K562 (cell line): ENCODE data around the gene FERMT3. TPM values are rescaled to one million over a fixed set of nuclear protein-coding genes. Genes with fewer than 3 reads are reported as not detected.

Experiments
- E2F6 ChIP-seq, 2 experiments: IDR thresholded peaks; 2 replicates each; pipeline ENCODE4 v1.6.1; 2011; ENCODE audit warnings: borderline replicate concordance in 1 of 2, control low read depth in 1 of 2, low read depth in 1 of 2, low read length in 1 of 2, mild to moderate bottlenecking in 1 of 2, mixed read lengths in 1 of 2, moderate library complexity in 1 of 2; ENCODE audit not compliant: insufficient read depth in 1 of 2, insufficient read length in 1 of 2, poor library complexity in 1 of 2, severe bottlenecking in 1 of 2; ENCODE audit errors: extremely low read depth in 1 of 2
- KAT8 ChIP-seq: fragments of 450-650 bp; IDR thresholded peaks from 2 replicates; pipeline ENCODE4 v1.6.1; 2016; ENCODE audit warnings: low read depth, mild to moderate bottlenecking
- KLF13 ChIP-seq: fragments of 450-650 bp; IDR thresholded peaks from 2 replicates; pipeline ENCODE4 v1.6.1; 2016; ENCODE audit warnings: missing genetic modification characterization, low read depth, mild to moderate bottlenecking, missing compliant biosample characterization, moderate library complexity, borderline replicate concordance
- MAZ ChIP-seq, 2 experiments: fragments of 450-650 bp in 1 of 2; sonication (generic) in 1 of 2; formaldehyde crosslinking; IDR thresholded peaks in 1 of 2; conservative IDR thresholded peaks in 1 of 2; 2 replicates each; pipeline versions ENCODE4 v1.4.0 to v1.5.0; 2020; ENCODE audit warnings: mild to moderate bottlenecking in 1 of 2, missing genetic modification reagents in 1 of 2
- MCM2 ChIP-seq: fragments of 450-650 bp; IDR thresholded peaks from 2 replicates; pipeline ENCODE4 v1.6.1; 2017; ENCODE audit warnings: low read depth, mild to moderate bottlenecking
- NR1H2 ChIP-seq: sonication (generic); formaldehyde crosslinking; IDR thresholded peaks from 2 replicates; pipeline ENCODE4 v1.4.0; 2020; ENCODE audit warnings: mild to moderate bottlenecking, missing genetic modification reagents
- NRF1 ChIP-seq, 2 experiments: fragments of 450-650 bp; IDR thresholded peaks in 1 of 2; conservative IDR thresholded peaks in 1 of 2; 2 replicates each; pipeline ENCODE4 v1.6.1; 2014; ENCODE audit warnings: mild to moderate bottlenecking in 2 of 2
- PHB ChIP-seq: fragments of 250-450 bp; sonication (Bioruptor Pico); IDR thresholded peaks from 2 replicates; pipeline ENCODE4 v1.5.0; 2021
- POLR3A ChIP-seq: IDR thresholded peaks from 2 replicates; pipeline ENCODE4 v1.6.1; 2011; ENCODE audit warnings: borderline replicate concordance, mild to moderate bottlenecking, moderate library complexity; ENCODE audit not compliant: insufficient read length, insufficient read depth; ENCODE audit errors: extremely low read depth
- SMAD4 ChIP-seq: fragments of 250-450 bp; sonication (Bioruptor Pico); conservative IDR thresholded peaks from 2 replicates; pipeline ENCODE4 v1.8.0; 2021; ENCODE audit warnings: inconsistent platforms, mild to moderate bottlenecking, moderate library complexity
- TSC22D4 ChIP-seq: fragments of 450-650 bp; IDR thresholded peaks from 2 replicates; pipeline ENCODE4 v1.6.1; 2016; ENCODE audit warnings: missing genetic modification characterization, missing biosample characterization, control low read depth
- ZBTB7A ChIP-seq: IDR thresholded peaks from 2 replicates; pipeline ENCODE4 v1.6.1; 2011; ENCODE audit warnings: low read depth, mild to moderate bottlenecking, low read length, moderate library complexity, borderline replicate concordance; ENCODE audit not compliant: control insufficient read depth
- ZFP36 ChIP-seq: fragments of 150-350 bp; IDR thresholded peaks from 2 replicates; pipeline ENCODE4 v1.6.1; 2018; ENCODE audit warnings: low read length, low read depth; ENCODE audit not compliant: partially characterized antibody
- ZKSCAN1 ChIP-seq: fragments of 150-350 bp; IDR thresholded peaks from 2 replicates; pipeline ENCODE4 v1.6.1; 2016; ENCODE audit warnings: low read depth, low read length
- ZNF239 ChIP-seq: fragments of 250-450 bp; sonication (Bioruptor Pico); IDR thresholded peaks from 2 replicates; pipeline ENCODE4 v1.4.0; 2020; ENCODE audit warnings: mild to moderate bottlenecking
- ZNF695 ChIP-seq: fragments of 450-650 bp; formaldehyde crosslinking; IDR thresholded peaks from 2 replicates; pipeline ENCODE4 v1.4.0; 2020; ENCODE audit warnings: mild to moderate bottlenecking, moderate library complexity
- ZNF696 ChIP-seq: fragments of 250-450 bp; sonication (Bioruptor Pico); conservative IDR thresholded peaks from 2 replicates; pipeline ENCODE4 v1.4.0; 2020; ENCODE audit warnings: mild to moderate bottlenecking, moderate library complexity
- ZNF785 ChIP-seq: fragments of 250-450 bp; sonication (Bioruptor Pico); IDR thresholded peaks from 2 replicates; pipeline ENCODE4 v1.4.0; 2020; ENCODE audit warnings: mild to moderate bottlenecking
- ZSCAN29 ChIP-seq: fragments of 450-650 bp; IDR thresholded peaks from 2 replicates; pipeline ENCODE4 v1.6.1; 2017
- polyA plus RNA-seq, 8 experiments: library from polyadenylated mRNA; depleted of rRNA in 4 of 8; stranded (reverse) in 5 of 8; unstranded in 3 of 8; fragments of >200 nt; fragmentation: Nextera tagmentation in 2 of 8; fragmentation: Illumina TruSeq in 1 of 8; extraction: Ambion mirVana in 2 of 8; extraction: Trizol in 1 of 8; gene quantifications; 2 replicates each; pipeline versions ENCODE4 v1.2.1 to v1.2.3, GENCODE V29; 2011 to 2014; ENCODE audit warnings: inconsistent platforms in 1 of 8, missing spikeins in 1 of 8
- total RNA-seq, 7 experiments: library from RNA; depleted of rRNA in 6 of 7; stranded (reverse); fragments of >200 nt in 6 of 7; fragmentation: Illumina TruSeq in 2 of 7; extraction: Trizol in 2 of 7; gene quantifications; 2 replicates each; pipeline versions ENCODE4 v1.2.1 to v1.2.3, GENCODE V29; 2011 to 2021; ENCODE audit warnings: low replicate concordance in 1 of 7
- TF ChIP-seq, protein P1 (sequence below): fragments of 250-450 bp; sonication (Bioruptor Pico); IDR thresholded peaks from 2 replicates; pipeline ENCODE4 v1.4.0; 2020; ENCODE audit warnings: mild to moderate bottlenecking, moderate library complexity, borderline replicate concordance
- TF ChIP-seq, protein P2 (sequence below): sonication (generic); formaldehyde crosslinking; IDR thresholded peaks from 2 replicates; pipeline ENCODE4 v1.8.0; 2022; ENCODE audit warnings: mild to moderate bottlenecking, low read depth, missing genetic modification reagents
- TF ChIP-seq, protein P3 (sequence below): fragments of 250-450 bp; sonication (Bioruptor Pico); IDR thresholded peaks from 2 replicates; pipeline ENCODE4 v1.4.0; 2020

Gene FERMT3
- total and polyA plus RNA-seq, 9 of the 15 experiments (the other 6 are each of a cell fraction or from before 2014, with no cell fraction given), result 3.2 to 275 (median 79.7) TPM

- TF ChIP-seq POLR3A, result no peak
- TF ChIP-seq ZNF239, result no peak
- peak in 1 of 2 experiments; percentile 58 for TF ChIP-seq E2F6 (IDR thresholded peaks at IDR 0.05; ENCODE audit: borderline replicate concordance in 1 of 2, extremely low read depth in 1 of 2, insufficient read depth in 1 of 2, insufficient read length in 1 of 2, low read depth in 1 of 2, low read length in 1 of 2, poor library complexity in 1 of 2, severe bottlenecking in 1 of 2)
- TF ChIP-seq ZFP36, result no peak
- no peak for TF ChIP-seq ZNF695 (CRISPR knock-in tag)
- TF ChIP-seq, protein P1, sequence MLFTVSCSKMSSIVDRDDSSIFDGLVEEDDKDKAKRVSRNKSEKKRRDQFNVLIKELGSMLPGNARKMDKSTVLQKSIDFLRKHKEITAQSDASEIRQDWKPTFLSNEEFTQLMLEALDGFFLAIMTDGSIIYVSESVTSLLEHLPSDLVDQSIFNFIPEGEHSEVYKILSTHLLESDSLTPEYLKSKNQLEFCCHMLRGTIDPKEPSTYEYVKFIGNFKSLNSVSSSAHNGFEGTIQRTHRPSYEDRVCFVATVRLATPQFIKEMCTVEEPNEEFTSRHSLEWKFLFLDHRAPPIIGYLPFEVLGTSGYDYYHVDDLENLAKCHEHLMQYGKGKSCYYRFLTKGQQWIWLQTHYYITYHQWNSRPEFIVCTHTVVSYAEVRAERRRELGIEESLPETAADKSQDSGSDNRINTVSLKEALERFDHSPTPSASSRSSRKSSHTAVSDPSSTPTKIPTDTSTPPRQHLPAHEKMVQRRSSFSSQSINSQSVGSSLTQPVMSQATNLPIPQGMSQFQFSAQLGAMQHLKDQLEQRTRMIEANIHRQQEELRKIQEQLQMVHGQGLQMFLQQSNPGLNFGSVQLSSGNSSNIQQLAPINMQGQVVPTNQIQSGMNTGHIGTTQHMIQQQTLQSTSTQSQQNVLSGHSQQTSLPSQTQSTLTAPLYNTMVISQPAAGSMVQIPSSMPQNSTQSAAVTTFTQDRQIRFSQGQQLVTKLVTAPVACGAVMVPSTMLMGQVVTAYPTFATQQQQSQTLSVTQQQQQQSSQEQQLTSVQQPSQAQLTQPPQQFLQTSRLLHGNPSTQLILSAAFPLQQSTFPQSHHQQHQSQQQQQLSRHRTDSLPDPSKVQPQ (CRISPR knock-in tag), result no peak
- no peak for TF ChIP-seq KAT8
- no peak for TF ChIP-seq SMAD4
- TF ChIP-seq ZKSCAN1, result no peak
- TF ChIP-seq TSC22D4 (tag), result no peak
- no peak for TF ChIP-seq KLF13 (tag)
- TF ChIP-seq ZBTB7A, result no peak
- no peak for TF ChIP-seq MAZ (CRISPR knock-in tag; conservative IDR thresholded peaks at IDR 0.05 in 1 of 2, IDR thresholded peaks at IDR 0.05 in 1 of 2)
- no peak for TF ChIP-seq MCM2
- TF ChIP-seq, protein P2, sequence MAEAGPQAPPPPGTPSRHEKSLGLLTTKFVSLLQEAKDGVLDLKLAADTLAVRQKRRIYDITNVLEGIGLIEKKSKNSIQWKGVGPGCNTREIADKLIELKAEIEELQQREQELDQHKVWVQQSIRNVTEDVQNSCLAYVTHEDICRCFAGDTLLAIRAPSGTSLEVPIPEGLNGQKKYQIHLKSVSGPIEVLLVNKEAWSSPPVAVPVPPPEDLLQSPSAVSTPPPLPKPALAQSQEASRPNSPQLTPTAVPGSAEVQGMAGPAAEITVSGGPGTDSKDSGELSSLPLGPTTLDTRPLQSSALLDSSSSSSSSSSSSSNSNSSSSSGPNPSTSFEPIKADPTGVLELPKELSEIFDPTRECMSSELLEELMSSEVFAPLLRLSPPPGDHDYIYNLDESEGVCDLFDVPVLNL, result no peak
- no peak for TF ChIP-seq NR1H2 (CRISPR knock-in tag)
- TF ChIP-seq ZNF785 (CRISPR knock-in tag), result no peak
- no peak for TF ChIP-seq PHB (CRISPR knock-in tag)
- TF ChIP-seq, protein P3, sequence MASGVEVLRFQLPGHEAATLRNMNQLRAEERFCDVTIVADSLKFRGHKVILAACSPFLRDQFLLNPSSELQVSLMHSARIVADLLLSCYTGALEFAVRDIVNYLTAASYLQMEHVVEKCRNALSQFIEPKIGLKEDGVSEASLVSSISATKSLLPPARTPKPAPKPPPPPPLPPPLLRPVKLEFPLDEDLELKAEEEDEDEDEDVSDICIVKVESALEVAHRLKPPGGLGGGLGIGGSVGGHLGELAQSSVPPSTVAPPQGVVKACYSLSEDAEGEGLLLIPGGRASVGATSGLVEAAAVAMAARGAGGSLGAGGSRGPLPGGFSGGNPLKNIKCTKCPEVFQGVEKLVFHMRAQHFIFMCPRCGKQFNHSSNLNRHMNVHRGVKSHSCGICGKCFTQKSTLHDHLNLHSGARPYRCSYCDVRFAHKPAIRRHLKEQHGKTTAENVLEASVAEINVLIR (CRISPR knock-in tag), result 0 out of 2 replicates have a peak, but pooled peaks have one; percentile 20
- TF ChIP-seq ZSCAN29, result no peak
- no peak for TF ChIP-seq ZNF696
- TF ChIP-seq NRF1 (conservative IDR thresholded peaks at IDR 0.05 in 1 of 2, IDR thresholded peaks at IDR 0.05 in 1 of 2), result no peak
Observed at GRCh38 chr11:64239662-64240434, 33.3 kb downstream of the FERMT3 start (continued).
